GM21529 (cell line): ENCODE measurements around the gene HPCAL1.
A peak's percentile ranks its signal among the peaks of the same experiment; 100 is the strongest.

Experiments used
- ATAC-seq: cut with Tn5 transposase; IDR thresholded peaks from one replicate; pipeline ENCODE4 v1.9.1; 2021; ENCODE audit not compliant: unreplicated experiment

Gene HPCAL1

DNA sequence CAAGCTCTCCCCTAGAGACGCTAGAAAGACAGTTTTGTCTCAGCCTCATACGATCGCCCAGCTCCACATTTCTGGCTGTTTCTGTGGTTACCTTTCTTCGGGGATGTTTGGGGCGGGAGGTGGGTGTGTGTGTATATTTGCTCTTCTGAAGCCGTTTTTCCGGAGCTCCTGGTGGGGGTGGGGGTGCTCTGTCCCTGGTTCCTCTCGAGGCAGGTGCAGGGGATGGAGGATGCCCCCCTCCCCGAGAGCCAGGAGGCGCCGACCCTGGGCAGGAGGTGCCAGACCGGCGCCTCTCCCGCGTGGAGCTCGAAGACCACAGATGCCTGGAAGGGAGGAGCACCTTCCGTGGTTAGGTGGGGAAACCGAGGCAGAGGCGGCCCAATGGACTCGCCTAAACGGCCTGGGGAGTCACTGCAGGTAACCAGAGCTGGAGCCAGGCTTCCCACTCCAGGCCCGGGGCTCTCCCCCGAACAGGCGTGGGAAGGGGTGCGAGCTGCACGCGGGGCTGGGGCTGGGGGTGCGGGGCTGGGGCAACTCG is 694 bp upstream of the HPCAL1 start:
- ATAC-seq = no peak

DNA sequence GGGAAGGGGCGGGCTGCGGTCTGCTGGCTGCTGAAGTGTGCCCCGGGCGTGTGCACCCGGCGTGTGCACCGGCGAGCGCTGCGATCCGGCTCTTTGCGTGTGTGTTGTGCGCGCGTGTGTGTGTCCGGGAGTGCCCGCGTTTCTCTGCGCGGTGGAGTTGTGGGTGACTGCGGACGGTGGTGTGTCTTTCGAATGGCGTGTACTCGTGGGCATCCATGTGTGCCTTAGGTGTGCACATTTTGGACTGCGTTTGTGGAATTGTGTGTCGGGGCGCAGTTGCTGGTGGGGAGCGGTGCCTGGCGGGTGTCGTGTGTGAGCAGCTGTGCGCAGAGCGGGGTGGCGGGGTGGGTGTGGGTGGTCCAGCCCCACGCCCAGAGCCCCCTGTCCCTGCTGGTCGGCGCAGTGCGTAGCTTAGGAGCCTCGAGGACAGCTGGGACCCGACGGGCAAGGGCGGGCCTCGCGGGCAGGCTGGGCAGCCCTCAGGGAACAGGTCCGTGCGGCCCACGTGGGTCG is 533 bp downstream of the HPCAL1 start:
- ATAC-seq = peak; percentile 16

DNA sequence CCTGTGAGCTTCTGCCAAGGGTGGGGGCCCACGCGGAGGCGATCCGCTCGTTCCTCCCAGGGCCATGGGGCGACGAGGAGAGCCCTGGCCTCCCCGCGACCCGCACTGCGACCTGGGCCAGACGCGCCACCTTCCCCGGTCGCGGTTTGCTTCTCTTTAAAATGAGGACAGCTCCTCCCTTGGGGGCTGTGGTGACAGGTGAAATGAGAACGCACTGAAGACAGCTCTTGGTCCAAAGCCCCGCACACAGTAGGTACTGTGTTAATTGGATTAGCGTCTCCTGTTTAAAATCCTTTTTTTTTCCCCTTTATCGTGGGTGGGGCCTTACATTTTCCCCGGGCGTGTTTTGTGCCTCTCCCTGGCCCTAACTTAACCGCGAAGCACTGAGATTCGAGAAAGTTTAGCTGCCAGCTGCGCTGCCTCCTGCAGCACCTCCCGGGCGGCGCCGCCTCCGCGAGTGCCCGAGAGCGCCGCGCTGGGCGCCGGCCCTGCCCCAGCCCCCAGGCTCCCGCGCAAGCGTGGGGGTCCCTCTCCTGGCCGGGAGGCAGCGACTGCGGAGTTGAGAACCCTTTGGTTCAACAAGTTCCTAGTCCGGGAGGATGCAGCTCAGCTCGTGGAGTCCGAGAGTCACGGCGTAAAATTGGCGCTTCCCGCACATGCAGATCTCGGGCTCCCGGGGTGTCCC is 1.1 kb downstream of the HPCAL1 start:
- ATAC-seq = peak; percentile 25

DNA sequence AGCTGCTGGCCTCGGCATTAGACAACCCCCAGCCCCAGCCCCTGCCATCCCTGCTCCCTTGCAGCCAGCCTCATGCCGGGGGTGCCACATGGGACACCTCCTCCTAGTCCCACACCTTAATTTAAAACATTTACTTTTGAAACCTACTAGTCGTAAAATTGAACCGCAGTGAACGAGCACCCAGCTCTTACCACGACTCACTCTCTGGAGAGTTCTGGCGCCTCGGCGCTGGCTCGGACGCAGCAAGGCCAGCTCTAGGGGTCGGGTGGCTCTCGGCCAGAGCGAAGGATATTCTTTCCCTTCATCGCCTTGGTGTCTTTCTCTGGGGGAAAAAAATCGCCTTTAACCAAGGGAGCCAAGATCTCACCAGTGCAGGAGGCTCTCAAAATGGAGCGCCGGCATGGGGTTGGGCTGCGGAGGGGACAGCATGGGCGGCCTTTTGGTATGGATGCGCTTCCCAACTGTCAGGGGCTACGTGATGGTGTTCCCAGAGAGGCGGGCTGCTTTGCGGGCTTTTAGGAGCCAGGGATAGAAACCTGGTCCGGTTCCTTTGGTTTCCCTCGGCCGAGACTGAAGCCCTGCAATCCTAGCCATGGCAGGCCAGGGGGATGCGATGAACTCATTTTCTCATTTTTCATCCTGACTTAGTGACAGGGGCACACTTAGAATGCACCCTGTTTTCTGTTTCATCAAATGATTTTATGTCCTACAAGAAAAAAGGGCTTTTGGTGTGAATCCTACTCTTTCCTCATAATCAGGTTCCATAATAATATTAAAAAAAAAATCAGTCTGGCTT is 2.0 kb downstream of the HPCAL1 start:
- ATAC-seq = no peak

DNA sequence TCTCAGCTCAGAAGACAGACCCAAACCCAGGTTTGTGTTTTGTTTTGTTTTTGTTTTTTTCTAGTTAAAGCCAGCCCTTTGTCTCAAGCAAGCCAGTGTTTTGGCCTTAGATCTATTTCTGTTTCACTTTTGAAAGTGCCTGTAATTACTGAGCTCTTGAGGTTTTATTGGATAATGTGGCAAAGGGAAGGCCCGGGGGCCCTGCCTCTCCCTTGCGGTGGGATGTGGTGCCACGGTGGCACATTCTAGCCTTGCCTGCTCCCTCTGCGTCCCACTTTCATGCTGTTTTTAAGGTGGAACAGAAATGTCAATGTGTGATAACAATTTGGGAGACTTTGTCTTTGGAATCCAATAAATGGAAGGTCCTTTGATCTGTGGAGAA is 2.5 kb downstream of the HPCAL1 start:
- ATAC-seq = no peak

DNA sequence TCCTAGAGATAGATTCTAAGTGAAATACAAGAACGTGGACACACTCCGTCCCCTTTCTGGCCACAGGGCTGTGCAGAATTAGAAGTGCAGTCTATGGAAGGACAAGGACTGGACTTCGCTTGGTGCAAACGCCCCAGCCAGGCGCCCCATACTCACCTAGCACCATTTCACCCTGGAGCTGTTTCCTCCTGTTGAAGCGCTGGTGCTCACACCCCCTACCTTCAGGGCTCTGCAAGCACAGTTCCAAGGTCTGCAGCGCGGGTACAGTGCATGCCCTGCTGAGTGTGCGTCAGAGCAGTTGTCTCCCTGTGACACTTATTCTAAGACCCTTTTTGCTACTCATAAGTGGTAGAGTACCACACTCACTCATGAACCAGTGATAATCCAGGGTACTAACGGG is 3.0 kb downstream of the HPCAL1 start:
- no peak for ATAC-seq

DNA sequence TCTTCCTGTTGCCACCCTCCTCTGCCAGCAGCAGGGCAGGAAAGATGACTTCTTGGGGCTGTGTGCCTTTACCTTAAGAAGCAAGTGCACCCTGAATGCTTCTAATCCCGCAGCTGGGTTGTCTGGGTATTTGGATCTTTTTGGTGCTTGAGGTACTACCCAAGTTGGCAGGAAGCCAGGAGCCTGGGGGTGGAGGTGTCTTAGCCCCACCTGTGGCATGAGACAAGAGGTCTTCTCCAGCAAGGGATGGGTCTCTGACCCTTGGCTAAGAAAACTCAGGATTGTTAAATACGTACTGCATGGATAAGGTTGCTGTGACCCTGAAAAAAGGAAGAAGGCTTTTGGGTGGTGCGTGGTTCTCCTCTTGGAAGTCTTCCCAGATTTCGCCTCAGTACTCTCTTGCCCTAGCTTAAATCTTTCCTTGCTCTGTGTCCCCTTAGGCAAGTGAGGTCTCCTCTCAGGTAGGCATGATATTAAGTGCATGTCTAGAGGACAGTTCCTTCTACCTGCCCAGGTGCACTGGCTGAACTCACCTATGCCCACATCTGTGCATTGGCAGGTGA is 4.3 kb downstream of the HPCAL1 start:
- ATAC-seq = no peak

DNA sequence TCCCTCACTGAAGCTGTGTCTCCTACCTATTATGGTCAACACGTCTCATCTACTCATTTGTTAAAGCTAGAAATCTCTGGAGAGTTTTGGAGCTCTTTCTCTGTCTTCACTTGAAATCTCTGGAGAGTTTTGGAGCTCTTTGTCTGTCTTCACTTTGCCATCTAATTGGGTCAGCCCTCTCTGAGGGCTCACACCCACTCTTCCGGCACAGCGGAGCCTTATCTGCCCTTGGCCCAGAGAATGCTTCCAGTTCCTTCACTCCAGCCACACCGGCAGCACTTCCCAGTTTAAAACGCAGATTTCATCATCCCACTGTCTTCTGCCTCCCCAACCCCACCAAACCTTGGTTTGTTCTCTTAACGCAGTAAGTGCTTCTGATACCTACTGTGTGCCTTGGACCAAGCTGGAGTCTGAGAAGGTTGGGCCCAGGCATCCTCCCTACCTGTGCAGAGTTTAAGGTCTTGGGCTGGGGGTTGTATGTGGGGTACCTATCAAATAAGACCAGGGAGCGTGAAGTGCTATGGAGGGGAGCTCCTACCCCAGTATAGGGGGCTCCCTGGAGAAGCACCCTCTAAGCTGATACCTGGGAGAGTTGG is 5.0 kb downstream of the HPCAL1 start:
- no peak for ATAC-seq

DNA sequence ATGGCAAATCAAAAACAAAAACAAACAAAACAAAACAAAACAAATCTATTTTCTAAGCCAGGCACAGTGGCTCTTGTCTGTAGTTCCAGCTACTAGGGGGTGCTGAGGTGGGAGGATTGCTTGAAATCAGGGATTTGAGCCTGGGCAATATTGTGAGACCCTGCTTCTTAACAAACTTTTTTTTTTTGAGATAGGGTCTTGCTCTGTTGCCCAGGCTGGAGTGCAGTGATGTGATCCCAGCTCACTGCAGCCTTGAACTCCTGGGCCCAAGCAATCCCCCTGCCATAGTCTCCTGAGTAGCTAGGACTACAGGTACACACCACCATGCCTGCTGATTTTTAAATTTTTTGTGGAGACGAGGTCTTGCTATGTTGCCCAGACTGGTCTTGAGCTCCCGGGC is 6.2 kb downstream of the HPCAL1 start:
- no peak for ATAC-seq

DNA sequence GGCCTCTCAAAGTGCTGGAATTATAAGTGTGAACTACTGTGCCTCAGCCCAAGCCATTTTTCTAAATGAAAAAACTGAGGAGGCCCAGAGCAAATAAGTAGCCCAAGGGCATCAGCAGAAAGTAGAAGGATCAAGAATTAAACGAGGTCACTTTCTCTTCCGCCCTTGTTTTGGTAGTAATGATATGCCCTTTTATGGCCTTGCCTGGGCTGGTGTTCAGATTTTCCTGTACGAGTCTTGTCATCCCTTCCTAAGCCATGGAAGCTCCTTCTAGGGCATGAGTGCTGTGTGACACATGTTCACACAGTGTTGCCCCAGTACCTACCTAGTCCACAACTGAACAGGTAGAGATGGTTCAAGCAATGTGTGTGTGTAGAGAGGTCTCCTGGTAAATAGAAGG is 6.6 kb downstream of the HPCAL1 start:
- ATAC-seq = no peak

DNA sequence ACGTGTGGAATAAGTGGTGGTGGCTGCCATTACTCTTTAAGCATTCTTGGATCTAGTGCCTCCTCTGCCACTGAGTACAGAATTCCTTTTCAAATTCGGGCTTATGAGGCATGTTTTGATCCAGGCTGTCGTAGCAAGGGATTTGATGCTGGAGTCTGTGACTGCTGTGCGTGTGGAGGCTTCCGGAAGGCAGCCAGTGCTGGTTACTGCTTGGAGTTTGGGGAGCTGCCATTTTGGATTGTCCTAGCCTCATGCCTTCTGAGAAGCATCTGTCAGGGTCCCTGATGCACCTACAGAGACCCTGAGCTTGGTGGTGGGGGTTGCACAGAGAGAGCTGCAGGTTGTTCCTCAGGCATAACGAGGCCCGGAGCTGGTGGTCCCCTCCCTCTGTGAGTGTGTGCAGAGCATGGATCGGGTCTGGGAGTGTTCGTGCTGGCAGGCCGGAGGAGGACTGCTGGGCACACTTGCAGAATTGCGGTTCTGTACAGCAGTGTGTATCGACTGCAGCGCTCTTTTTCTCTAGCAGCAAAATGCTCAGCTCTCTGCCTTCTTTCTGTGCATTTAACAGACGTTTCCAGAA is 7.7 kb downstream of the HPCAL1 start:
- no peak for ATAC-seq

DNA sequence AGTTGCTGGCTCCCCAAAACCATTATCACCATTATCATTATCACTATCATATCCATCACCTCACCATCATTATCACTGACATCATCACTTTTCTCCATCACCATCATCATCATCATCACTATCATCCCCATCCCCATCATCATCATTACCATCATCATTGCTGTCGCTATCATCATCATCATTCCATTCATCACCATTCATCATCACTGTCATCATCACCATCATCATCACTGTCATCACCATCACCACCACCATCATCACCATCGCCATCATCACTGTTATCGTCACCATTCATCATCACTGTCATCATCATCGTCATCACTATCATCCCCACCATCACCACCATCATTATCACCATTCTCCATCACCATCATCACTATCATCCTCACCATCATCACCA is 9.0 kb downstream of the HPCAL1 start:
- no peak for ATAC-seq

DNA sequence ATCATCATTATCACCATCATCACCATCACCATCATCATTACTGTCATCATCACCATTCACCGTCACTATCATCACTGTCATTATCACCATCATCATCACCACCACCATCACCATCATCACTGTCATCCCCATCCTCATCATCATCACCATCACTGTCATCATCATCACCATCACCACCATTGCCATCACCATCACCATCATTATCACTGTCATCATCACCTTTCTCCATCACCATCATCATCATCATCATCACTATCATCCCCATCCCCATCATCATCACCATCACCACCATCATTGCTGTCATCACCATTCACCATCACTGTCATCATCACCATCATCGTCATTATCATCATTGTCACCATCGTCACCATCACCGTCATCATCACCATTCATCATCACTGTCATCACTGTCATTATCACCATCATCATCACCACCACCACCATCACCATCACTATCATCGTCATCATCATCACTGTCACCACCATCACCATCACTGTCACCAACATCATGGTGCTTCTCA is 9.8 kb downstream of the HPCAL1 start:
- no peak for ATAC-seq

DNA sequence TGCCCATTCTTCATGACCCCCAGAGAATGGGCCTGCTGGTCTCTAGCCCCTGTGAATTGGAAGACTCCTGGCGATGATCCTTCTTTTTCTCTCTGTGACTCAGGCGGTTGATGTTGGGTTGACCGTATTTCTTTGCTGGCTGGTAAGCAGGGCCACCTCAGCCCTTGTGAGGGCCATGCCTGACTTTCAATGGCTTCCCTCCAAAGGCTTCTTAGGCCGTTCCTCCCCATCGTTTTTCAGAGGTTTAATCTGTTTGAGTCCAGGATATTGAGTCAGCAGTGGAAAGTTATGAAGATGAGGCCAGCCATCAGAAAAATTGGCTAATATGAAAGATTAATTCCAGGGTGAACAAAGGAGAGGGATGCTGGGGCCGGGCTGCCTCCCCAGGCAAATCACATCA is 13.6 kb downstream of the HPCAL1 start:
- ATAC-seq = no peak

DNA sequence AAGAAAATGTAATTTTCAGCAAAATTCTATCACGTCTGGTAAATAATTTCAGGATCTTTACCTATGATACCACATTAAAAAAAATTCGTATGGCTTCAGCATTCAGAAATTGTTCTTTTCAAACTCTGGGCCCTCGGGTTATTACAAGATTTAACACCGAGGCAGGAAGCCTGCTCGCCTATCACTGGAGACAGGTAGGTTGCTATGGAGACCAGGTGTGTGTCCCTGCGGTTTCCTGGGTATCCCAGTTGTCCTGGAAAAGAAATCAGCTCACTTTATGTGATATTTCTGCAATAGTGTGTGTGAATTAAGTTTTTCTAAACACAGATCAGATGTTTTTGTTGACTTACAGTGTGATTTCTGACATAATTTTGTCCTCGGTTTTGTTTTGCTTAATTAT is 14.2 kb downstream of the HPCAL1 start:
- no peak for ATAC-seq

DNA sequence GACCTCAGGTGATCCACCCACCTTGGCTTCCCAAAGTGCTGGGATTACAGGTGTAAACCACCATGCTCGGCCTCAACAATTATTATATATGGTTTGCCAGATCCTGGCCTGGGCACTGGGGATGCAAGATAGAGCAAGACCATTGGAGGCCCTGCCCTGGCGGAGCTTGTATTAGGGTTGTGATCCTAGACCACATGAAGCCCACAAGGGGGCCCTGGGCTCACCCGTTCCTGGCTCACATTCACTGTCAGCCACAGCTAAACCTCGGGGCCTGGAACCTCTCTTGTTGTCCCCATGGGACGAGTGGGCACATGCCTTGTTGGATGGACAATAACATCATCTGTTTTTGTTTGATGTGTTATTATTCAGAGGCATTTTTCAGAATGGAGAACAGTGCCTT is 14.9 kb downstream of the HPCAL1 start:
- no peak for ATAC-seq

DNA sequence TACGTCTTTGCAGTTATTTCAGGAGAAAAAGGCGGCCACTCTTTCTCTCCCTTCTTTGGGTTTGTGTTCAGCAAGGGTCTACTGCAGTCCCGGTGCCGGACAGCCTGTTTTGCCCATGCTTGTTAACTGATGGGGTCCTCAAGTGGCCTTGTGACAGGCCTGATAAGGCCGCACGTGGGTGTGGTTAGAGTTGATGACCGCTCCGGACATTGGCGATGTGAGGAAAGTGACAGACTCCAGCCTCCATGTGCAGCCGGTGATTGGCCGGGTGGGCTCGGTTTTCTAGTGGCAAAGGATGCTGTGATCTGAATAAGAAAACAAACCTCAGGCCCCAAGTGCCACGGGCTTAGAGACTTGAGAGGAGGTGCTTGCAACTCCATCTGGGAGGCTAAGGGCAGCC is 15.6 kb downstream of the HPCAL1 start:
- no peak for ATAC-seq

DNA sequence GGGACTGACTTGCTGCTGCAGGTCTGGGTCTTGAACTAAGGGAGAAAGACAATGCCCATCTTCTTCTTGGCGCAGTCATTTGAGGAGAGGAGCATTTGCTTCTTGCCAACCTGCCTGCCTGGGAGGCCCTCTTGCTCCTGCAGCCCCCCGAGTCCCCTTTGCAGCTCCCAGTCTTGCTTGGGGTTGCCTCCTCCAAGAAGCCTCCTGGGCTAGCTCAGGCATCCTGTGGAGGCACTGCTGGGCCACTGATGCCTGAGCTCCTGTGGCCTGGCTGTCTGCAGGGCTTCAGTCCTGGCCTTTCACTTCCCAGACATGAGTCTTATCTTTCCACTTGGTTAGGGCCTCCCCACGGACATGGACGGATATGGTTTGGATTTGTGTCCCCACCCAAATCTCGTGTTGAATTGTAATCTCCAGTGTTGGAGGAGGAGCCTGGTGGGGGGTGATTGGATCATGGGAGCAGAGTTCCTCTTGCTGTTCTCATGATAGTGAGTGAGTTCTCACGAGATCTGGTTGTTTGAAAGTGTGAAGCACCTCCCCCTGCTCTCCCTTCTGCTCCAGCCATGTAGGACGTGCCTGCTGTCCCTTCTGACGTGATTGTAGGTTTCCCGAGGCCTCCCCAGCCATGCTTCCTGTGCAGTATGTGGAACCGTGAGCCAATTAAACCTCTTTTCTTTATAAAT is 17.3 kb downstream of the HPCAL1 start:
- ATAC-seq = no peak

DNA sequence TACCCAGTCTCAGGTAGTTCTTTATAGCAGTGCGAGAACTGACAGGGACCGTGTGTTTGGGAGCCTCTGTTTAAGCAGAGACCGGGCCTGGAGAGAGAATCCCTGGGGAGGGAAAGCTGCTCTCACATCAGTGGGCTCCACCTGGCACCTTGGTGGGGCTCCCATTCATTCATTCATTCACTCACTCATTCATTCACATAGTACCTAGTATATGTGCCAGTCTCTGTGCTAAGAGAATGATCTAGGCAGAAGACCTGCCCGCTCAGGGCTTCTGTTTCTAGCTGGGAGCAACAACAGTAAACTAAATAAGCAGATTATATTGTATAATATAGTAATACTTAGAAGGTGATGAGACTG is 17.8 kb downstream of the HPCAL1 start:
- ATAC-seq = no peak

DNA sequence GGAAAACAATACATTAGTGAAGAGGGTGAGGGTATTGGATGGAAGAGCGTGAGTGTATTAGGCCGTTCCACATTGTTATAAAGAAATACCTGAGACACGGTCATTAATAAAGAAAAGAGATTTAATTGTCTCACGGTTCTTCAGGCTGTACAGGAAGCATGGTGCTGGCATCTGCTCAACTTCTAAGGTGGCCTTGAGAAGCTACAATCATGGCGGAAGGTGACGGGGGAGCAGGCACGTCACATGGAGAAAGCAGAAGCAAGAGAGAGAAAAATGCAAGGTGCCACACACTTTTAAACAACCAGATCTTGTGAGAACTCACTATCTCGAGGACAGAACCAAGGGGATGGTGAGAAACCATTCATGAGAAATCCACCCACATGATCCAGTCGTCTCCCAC is 18.2 kb downstream of the HPCAL1 start:
- no peak for ATAC-seq

DNA sequence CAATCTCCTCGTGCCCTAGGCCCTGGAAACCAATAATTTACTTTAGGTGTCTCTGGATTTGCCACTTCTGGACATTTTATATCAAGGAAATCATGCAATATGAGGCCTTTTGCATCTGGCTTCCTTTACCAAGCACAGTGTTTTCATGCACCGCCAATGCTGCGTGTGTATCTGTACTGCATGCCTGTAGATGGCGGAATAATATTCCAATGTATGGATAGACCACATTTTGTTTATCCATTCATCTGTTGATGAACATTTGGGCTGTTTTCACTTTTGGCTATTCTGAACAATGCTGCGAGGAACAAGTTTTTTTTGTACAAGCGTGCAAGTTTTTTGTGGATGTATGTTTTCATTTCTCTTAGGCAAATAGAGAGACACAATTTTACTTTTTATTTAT is 18.9 kb downstream of the HPCAL1 start:
- ATAC-seq = no peak
